GM18870 (cell line): ENCODE data around the gene BBS12.
A peak's percentile ranks its signal among the peaks of the same experiment; 100 is the strongest.

Experiments
- ATAC-seq: cut with Tn5 transposase; IDR thresholded peaks from one replicate; pipeline ENCODE4 v1.9.1; 2021; ENCODE audit warnings: moderate library complexity; ENCODE audit not compliant: unreplicated experiment

BBS12 gene

DNA sequence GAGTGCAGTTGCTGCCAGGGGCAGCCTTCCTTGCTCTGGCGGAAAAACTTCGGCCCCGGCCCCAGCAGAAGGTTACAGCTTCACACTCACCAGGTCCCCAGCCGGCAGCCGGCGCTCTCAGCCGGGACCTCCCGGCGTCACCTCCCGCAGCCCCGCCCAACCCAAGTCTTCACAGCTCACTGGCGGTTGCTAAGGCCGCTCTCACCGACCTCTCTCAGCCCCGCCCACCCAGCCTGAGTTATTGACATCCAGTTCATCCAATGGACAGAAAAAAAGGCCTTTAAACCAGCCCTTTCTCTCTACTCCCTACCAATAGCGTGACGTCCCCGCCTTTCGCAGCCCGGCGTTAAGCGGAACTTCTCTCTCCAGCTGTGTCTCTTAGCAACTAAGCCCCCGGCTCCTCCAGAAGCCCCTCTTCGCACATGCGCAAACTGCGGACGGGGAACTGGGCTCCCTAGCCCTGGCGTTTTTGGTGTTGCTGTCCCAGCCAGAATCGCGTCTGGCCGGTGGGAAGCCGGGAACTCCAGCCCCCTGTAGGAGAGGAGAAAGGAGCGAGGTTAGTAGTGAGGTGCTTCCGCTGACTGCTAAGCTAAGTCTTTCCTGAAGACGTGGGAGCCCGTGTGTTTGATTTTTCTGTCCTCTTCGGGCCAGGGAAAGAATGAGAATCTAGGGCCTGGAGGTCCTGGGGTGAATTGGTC is at the start of gene BBS12:
Gene BBS12, plus strand, starts transcription at position 376 of the 698 bp plus-strand sequence. CDS start 9,189 bp downstream, outside the sequence.
- peak; percentile 100 for ATAC-seq

DNA sequence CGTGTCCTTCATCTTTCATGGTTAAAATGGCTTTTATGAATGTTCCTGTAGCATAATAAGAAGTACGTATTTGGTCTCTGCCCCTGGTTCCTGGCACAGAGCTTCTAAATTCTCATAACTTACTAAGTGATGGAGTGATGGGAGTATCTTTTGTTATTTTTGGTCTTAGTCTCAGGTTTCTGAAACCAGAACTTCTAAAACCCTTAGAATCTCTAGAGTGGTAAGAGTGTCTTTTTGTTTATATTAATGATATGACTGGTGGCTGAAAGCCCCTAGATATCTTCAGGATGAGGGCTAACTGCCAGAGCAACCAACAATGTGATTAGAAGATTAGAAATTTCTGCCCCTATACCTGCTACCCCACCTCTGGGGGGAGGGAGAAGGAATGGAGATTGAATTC is 45.8 kb upstream of the BBS12 start:
- ATAC-seq = no peak

DNA sequence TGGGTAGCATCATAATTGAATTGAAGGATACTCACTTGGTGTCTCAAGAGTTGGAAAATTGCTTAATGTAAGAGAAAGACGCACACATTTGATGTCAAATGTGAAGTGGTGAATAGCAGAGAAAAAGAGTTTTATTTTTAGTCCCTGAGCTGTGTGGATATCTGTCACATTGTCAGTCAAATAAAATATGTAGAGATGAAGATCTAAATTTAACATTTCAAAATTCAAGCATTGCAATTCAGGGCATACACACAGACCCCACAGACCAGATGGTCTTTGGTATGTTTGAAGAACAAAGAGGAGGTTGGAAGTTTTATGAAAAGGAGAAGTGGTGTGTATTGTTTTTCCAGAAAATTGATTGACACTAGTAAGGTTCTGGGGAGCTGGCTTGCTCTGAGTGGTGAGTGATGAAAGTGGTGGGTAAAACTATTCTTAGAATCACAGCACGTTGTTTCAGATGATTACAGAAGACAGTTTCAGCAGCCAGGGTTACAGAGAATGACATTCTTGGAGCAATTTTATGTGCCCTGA is 44.9 kb upstream of the BBS12 start:
- peak; percentile 35 for ATAC-seq

DNA sequence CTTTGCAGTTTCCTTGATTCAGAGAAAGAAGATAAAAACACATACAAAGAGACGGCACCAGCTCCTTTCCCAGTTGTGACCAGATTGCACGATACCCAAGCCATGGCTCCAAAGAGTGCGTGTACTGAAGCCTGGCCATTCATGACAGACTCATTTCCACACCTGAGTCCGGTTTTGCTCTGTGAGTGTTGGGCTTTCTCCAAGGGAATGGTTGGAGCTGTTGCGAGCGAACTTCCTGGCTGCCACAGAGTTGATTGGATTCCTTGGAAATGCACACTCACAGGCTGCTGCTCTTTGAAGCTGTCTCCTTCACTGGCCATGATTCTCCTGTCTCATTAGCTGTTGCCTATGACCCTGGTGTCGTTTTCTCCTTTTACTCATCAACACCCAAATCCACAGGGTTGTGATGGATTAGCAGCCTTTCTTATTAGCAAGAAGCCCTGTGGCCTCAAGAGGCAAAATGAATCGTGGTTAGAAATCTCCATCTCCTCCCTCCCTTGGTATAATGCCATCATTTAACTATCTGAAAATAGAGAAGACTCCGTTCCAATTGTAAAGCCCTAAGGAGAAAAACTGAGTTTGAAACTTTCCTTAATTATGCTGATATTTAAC is 43.9 kb upstream of the BBS12 start:
- ATAC-seq = no peak

DNA sequence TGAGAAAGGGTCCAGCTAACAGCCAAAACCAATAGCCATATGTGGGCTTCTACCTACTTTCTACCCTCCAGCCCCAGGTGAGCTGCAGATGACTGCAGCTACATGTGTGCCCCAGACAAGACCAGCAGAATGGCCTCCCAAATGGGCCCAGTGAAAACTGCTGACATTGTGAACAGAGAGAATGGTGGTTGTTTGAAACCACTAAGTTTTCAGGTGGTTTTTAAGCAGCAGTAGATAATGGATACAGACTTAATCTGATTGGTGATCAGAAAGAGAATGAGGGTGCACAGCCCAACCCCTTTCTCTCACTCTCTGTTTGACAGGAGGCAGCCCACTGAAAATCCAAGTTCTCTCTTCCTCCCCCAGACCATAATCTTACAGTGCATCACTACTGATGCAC is 42.5 kb upstream of the BBS12 start:
- ATAC-seq = peak; percentile 97

DNA sequence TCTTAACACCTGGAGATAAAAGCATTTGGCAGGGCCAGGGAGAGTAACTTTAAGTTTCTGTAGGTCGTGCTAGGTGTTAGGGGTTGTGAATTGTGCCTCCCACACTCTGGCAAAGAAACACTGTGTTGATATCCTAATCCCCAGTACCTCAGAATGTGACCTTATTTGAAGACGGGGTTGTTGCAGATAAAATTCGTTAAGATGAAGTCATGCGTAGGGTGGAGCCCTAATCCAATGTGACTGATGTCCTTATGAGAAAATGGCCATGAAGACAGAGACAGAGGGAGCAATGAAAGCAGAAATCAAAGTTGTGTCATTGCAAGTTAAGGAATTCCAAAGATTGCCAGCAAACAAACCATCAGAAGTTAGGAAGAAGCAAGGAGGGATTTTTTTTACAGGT is 40.5 kb upstream of the BBS12 start:
- no peak for ATAC-seq

DNA sequence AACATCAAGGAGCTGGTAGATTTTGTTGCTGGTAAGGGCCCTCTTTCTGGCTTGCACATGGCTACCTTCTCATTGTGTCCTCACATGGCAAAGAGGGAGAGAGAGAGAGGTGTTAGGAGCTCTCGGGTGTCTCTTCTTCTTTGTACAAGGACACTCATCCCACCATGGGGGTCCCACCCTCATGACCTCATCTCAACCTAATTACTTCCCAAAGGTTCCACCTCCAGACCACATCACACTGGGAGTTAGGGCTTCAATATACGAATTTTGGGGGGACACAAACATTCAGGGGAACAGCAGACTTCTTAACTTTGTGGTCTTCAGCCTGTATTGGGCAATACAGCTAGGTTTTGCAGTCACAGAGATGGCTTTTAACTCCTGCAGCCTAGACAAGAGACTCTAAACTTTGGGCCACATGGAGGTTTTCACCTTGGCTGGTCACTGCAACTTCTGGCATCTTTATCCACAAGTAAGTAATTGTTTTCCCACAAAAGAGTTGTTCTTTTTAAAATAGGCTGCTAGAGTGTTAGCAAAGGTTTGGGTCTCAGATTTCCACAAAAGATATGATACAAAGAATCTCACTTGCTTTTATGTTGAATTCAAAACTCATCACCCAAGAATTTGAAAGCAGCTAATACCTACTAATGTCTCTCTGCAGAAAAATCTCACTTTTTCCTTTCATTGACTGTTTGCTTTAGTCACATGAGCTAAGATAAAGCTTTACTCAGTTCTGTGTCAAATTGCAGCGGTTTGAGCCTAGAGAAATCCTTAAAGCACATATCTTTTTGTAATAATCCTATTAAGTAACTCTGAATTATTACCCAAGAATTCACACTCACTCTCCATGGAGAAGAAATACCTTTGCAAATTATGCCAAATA is 39.6 kb upstream of the BBS12 start:
- no peak for ATAC-seq

DNA sequence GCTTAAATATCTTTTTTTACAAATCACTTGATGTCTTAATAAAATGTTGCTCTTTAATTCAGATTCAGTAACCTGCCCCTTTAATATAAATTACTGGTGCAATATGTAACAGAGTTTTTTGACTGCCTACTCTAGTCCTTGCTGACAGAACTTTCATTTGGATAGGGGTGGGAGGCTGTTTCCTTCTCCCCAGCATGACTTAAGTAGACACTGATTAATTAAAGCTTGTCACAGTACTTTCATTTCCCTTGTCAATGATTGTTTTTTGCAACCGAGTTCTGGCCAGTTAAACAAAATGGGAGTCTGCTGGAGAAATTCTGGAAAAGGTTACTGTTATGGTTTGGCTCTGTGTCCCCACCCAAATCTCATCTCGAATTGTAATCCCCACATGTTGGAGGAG is 37.3 kb upstream of the BBS12 start:
- ATAC-seq = no peak

DNA sequence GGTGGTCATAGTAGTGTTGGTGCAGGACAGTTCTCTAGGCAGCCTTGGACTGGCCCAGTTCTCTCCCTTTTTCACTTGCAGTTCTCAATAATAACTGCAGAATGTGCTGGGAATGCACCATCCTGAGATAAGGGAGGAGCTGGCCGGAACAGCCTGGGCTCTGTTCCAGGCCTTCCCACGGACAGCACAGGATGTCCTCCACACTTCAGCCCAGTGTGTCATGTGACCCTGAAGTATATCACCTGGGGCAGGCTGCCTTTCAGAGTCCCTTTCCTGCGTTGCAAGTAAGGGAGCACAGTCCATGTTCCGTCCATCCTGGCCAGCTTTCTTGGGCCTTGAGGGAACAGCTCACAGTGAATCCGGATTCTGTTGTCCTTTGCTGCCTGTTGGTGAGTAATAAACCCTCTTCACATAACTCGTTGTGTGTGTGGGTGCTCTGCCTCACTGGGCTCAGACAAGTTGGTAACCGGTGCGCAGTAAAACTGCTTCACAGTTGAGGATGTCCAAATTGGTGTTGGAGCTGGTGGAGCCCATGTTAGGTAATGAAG is 32.3 kb upstream of the BBS12 start:
- no peak for ATAC-seq

DNA sequence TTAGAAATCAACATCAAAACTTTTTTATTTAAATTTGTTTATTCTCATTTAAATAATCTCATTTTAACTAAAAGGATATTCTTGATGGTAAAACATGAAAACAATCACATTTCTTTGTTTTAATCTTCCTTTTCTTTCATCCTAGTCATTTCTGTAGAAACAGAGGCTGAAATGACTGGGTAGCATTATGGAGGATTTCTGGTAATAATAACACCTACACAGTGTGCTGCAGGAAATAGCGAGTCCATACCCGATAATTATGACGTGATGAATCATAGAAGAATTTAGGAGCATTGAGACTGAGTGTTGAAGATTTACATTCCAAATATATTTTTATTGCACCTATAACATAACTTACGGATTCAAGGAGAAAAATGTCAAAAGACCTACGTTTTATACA is 31.4 kb upstream of the BBS12 start:
- ATAC-seq = no peak

DNA sequence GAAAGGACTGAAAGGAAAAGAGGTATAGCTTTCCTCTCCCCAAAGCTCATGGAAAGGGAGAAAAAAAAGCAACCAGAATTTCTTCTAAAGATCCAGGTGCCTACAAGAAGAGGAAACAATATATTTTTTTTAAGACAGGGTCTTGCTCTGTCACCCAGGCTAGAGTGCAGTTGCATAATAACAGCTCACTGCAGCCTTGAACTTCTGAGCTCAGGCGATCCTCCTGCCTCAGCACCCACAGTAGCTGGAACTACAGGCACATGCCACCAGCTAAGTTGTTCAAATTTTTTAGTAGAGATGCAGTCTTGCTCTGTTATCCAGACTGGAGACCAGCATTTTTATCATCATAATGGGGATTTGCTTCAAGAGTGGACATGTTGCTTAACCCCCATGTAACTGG is 30.5 kb upstream of the BBS12 start:
- no peak for ATAC-seq

DNA sequence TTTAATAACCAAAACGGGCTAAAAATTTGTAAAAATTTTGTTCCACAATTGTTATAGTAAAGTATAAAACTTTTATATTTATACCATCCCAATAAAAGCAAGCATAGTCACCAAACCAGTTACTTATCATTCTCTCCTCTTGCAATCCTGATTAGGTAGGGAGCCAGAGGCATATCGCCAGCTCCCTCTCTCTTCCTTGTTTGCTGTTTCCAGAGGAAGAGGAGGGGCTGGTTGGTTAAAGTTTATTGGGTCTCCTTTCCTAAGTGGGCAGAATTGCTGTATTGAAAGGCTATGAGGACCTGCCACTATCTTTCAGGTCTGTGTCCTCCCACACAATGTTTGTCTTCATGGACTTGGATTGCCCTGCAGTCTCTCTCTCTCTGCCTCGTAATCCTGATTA is 29.6 kb upstream of the BBS12 start:
- no peak for ATAC-seq

DNA sequence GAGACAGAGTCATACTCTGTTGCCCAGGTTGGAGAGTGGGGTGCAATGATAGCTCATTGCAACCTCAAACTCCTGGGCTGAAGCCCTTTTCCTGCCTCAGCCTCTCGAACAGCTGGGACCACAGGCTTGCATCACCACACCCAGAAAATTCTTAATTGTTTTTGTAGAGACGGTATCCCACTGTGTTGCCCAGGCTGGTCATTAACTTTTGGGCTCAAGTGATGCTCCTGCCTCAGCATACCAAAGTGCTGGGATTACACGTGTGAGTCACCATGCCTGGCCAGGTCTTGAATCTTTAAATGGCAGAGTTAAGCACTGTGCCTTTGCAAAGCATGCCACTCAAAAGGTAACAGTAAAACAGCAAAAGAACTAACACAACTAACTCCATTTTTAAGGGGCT is 28.6 kb upstream of the BBS12 start:
- ATAC-seq = no peak

DNA sequence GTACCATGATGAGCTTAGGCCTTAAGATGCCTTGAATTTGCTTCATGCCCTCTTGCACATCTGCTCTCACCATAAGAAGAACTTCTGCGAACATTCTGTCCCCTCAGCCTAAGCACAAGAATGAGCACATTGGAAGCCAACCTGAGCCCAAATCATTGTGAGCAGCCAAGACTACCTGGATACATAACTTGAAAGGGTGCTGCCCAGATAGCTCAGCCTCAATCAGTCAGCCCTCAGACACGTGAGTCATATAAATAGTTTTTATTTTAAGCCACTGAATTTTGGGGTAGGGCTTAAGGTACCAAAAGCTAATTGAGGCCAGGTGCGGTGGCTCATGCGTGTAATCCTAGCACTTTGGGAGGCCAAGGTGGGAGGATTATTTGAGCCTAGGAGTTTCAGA is 27.5 kb upstream of the BBS12 start:
- ATAC-seq = no peak

DNA sequence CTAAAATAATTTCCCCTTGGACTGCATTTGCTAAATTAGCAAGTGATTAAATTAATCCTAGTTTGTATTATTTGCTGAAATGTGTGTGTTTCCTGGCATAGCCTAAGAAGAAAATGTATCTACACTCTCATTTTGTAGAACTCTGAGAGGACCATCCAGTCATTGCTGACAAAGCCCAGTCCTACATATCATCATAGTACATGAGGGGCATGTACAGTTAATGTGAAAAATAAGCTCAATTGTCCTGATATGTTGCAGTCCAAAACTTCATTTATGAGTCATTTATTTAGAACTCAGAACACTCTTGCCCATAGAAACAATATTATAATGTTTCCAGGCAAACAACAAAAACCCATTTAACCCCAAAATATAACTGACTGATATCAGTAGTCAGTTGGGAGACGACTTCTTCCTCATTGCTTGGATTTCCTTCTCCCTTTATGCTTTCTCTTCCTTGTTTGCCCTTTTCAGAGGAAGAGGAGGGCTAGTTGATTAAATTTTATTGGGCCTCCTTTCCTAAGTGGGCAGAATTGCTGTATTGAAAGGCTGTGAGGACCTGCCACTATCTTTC is 26.9 kb upstream of the BBS12 start:
- no peak for ATAC-seq

DNA sequence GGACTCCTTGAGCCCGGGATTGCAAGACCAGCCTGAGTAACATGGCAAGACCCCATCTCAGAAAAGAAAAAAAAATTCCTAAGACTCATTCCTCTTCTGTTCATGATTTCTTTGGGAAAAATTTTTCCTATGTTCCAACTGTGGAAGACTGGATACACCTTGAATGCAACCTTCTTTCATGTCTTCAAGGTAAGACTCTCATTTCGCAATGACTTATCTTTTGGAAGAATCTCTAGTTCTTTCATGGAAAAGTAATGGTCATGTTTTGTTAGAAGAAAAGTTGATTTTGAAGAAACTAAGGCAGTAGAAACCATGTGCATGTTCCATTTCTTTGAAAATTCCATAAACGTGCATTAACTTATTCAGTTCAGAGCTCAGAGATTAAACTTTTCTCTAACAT is 26.0 kb upstream of the BBS12 start:
- ATAC-seq = no peak

DNA sequence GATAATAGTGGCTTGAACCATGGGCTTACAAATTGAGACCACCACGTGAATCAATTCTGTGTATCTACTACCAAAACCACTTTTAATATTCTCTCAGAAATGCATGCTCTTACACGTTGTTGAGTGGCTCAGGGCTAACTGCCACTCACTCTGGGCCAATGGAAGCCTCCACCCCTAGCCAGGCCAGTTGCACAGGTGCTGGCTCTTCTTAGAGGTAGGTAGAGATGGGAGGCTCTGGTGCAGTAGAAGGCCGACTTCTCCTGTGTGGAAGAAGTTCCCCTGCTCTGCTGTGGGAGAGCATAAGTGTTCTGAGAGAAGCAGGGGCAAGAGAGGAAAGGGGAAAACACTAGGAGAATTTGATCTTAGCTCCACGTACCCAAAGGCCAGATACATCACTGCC is 25.0 kb upstream of the BBS12 start:
- no peak for ATAC-seq

DNA sequence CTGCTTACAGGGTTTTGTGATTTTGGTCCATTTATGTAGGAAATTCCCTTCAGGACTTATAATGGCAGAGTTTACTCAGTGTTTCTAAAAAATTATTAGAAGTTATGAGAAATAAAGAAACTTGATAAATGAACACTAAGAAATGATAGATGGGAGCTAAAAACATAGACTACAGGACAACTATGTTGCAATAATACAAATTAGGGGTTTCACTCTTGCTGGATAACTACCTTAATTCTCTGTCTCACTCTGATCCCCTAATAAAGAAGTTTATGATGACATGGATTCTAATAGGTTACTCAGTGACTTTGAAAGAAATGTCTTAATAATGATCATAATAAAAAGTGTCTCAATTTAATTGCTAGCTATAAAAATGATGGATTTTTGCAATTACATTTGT is 23.3 kb upstream of the BBS12 start:
- ATAC-seq = no peak

DNA sequence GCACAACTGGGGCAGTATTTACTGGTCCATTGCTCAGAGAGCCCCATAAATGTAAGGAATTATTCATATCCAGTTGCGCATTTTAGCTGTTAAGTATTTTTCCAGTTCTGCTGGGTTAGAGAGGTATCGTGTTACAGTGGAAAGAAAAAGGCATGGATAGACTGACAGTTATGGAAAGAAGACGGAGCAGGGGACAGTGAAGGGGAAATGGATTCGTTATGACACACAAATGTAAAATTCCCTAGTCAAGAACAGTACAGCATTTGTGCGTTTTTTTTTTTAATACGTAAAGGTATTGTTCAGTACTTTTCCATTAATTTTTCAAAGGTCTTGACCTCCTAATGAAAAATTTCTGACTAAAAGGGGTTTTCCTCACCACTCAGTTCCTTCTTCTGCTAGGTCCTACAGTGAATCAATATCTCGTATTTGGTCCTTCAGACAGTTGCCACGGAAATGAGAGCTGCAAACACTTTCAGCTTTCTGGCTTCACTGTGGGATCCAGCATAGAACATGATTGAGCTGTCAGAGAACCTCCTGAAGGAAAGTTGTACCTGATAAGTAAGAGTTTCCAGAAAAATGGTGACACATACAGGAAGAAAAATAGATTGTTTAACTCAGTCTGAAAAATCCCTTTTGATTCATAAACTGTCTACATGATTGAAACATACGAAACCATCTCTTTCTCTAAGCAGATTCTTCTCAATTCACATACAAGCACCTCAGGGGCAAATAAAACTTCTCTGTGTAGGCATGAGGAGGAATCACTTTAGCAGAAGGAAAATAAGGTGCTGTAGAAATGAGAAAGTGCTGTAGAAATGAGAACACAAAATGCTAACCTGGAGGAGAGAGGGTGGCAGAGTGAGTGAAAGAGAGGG is 21.8 kb upstream of the BBS12 start:
- ATAC-seq = peak; percentile 70

DNA sequence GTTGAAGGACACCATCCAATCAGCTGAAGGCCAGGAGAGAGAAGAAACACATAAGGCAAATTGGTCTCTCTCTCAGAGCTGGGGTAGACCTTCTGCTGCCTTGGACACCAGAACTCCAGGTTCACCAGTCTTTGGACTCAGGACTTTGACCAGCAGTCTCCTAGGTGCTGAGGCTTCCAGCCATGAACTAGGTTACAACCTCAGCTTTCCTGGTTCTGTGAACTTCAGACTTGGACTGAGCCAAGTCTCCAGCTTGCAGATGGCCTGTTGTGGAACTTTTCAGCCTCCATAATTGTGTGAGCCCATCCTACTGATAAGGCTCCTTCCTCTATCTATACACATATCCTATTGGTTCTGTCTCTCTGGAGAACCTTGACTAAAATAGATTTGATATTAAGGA is 20.6 kb upstream of the BBS12 start:
- no peak for ATAC-seq
